IMR-90 (cell line): ENCODE results near the gene ROBO1. TPM values are rescaled to one million over a fixed set of nuclear protein-coding genes. Genes with fewer than 3 reads are reported as not detected.

Experiments used
- ATAC-seq: fragments of 200-7000 bp; cut with Tn5 transposase; 2 replicates; pipeline ENCODE4 v1.9.1; 2020; ENCODE audit warnings: low read depth, mild to moderate bottlenecking, moderate library complexity
- BruUV-seq: library from RNA; stranded (reverse); fragments of 400-500 nt; replicated peaks from 2 replicates; lab custom pipeline; 2021; lab: Mats Ljungman, UMichigan
- CTCF ChIA-PET: fragments of 300-600 bp; formaldehyde crosslinking; extraction: SDS; loops from one replicate; lab custom pipeline; 2021; ENCODE audit warnings: antibody characterized with exemption; lab: Yijun Ruan, JAX
- POLR2A ChIA-PET: fragments of 300-600 bp; sonication (Branson Sonifier 250); formaldehyde crosslinking; loops from one replicate; lab custom pipeline; 2022; ENCODE audit warnings: antibody characterized with exemption; ENCODE audit not compliant: unreplicated experiment; lab: Charles Lee
- DNase-seq: peaks from one replicate; pipeline ENCODE4 v3.0.0; 2013
- H2AFZ ChIP-seq: replicated peaks from 2 replicates; pipeline ENCODE3; 2013; ENCODE audit warnings: low read length, mild to moderate bottlenecking; ENCODE audit not compliant: poor library complexity
- H2AK5ac ChIP-seq: 2 replicates; pipeline ENCODE4 v1.6.1; 2013; ENCODE audit warnings: low read depth, low read length, inconsistent platforms
- H2AK9ac ChIP-seq: replicated peaks from 2 replicates; pipeline ENCODE3; 2013; ENCODE audit warnings: mild to moderate bottlenecking, low read depth, low read length, moderate library complexity; ENCODE audit not compliant: poor library complexity
- H2BK120ac ChIP-seq: 2 replicates; pipeline ENCODE4 v1.6.1; 2013; ENCODE audit warnings: low read depth, low read length, inconsistent platforms
- H2BK15ac ChIP-seq: 3 replicates; pipeline ENCODE4 v1.6.1; 2013; ENCODE audit warnings: low read depth, low read length, inconsistent platforms
- H2BK20ac ChIP-seq: 2 replicates; pipeline ENCODE4 v1.6.1; 2013; ENCODE audit warnings: low read depth, mild to moderate bottlenecking, inconsistent platforms, low read length, moderate library complexity
- H2BK5ac ChIP-seq: 2 replicates; pipeline ENCODE4 v1.6.1; 2013; ENCODE audit warnings: mild to moderate bottlenecking, low read depth, low read length, inconsistent platforms; ENCODE audit not compliant: poor library complexity, severe bottlenecking
- H3K14ac ChIP-seq: replicated peaks from 2 replicates; pipeline ENCODE4 v1.6.1; 2013; ENCODE audit warnings: low read depth, low read length, inconsistent platforms
- H3K18ac ChIP-seq: 2 replicates; pipeline ENCODE4 v1.6.1; 2013; ENCODE audit warnings: low read depth, low read length, control low read depth
- H3K23ac ChIP-seq: 2 replicates; pipeline ENCODE4 v1.6.1; 2013; ENCODE audit warnings: low read depth, low read length, inconsistent platforms
- H3K27ac ChIP-seq: 2 replicates; pipeline ENCODE4 v1.5.1; 2013; ENCODE audit warnings: mild to moderate bottlenecking, control low read depth, low read length; ENCODE audit not compliant: insufficient read depth
- H3K27me3 ChIP-seq: 2 replicates; pipeline ENCODE4 v1.6.1; 2013; ENCODE audit warnings: low read length; ENCODE audit not compliant: control insufficient read depth, insufficient read depth
- H3K36me3 ChIP-seq: 2 replicates; pipeline ENCODE4 v1.6.1; 2013; ENCODE audit warnings: low read length, mixed read lengths; ENCODE audit not compliant: control insufficient read depth, insufficient read depth
- H3K4ac ChIP-seq: 2 replicates; pipeline ENCODE4 v1.6.1; 2013; ENCODE audit warnings: low read depth, low read length, inconsistent platforms
- H3K4me1 ChIP-seq: 2 replicates; pipeline ENCODE4 v1.6.1; 2013; ENCODE audit warnings: low read length, mixed read lengths; ENCODE audit not compliant: control insufficient read depth, insufficient read depth
- H3K4me2 ChIP-seq: 2 replicates; pipeline ENCODE4 v1.6.1; 2013; ENCODE audit warnings: low read depth, mild to moderate bottlenecking, control low read depth, low read length, moderate library complexity
- H3K4me3 ChIP-seq: 2 replicates; pipeline ENCODE4 v1.5.1; 2013; ENCODE audit warnings: low read depth, mild to moderate bottlenecking, control low read depth, low read length, moderate library complexity; ENCODE audit not compliant: insufficient read depth
- H3K56ac ChIP-seq: 2 replicates; pipeline ENCODE4 v1.6.1; 2013; ENCODE audit warnings: low read length, inconsistent platforms; ENCODE audit not compliant: insufficient read depth; ENCODE audit errors: extremely low read depth
- H3K79me1 ChIP-seq, 2 experiments: 2 replicates each; pipeline ENCODE4 v1.6.1; 2013; ENCODE audit warnings: low read length in 2 of 2, inconsistent platforms in 1 of 2, low read depth in 1 of 2
- H3K9ac ChIP-seq: 2 replicates; pipeline ENCODE4 v1.6.1; 2013; ENCODE audit warnings: low read depth, low read length, control low read depth
- H3K9me1 ChIP-seq: 2 replicates; pipeline ENCODE4 v1.6.1; 2013; ENCODE audit warnings: low read length, inconsistent platforms; ENCODE audit not compliant: insufficient read depth
- H3K9me3 ChIP-seq: 2 replicates; pipeline ENCODE4 v1.6.1; 2013; ENCODE audit warnings: low read length; ENCODE audit not compliant: control insufficient read depth, insufficient read depth
- H4K20me1 ChIP-seq: 2 replicates; pipeline ENCODE4 v1.6.1; 2013; ENCODE audit warnings: low read length, inconsistent platforms; ENCODE audit not compliant: insufficient read depth
- H4K5ac ChIP-seq: 2 replicates; pipeline ENCODE4 v1.6.1; 2013; ENCODE audit warnings: mild to moderate bottlenecking, low read depth, low read length, control low read depth
- H4K8ac ChIP-seq, 2 experiments: 2 replicates each; pipeline ENCODE4 v1.6.1; 2013; ENCODE audit warnings: low read depth in 2 of 2, low read length in 2 of 2, control low read depth in 1 of 2, inconsistent platforms in 1 of 2
- H4K91ac ChIP-seq: 2 replicates; pipeline ENCODE4 v1.6.1; 2013; ENCODE audit warnings: low read depth, low read length, inconsistent platforms; ENCODE audit not compliant: insufficient read depth
- CEBPB ChIP-seq: IDR thresholded peaks from 2 replicates; pipeline ENCODE4 v1.6.1; 2012; ENCODE audit warnings: low read depth, low read length, improper control_type of control experiment
- CHD1 ChIP-seq: IDR thresholded peaks from 2 replicates; pipeline ENCODE4 v1.6.1; 2012; ENCODE audit warnings: low read depth, low read length, improper control_type of control experiment
- CTCF ChIP-seq: conservative IDR thresholded peaks from 2 replicates; pipeline ENCODE4 v1.5.1; 2012; ENCODE audit warnings: mild to moderate bottlenecking, low read depth, low read length, improper control_type of control experiment
- ELK1 ChIP-seq: fragments of 150-350 bp; IDR thresholded peaks from 2 replicates; pipeline ENCODE4 v1.6.1; 2016; ENCODE audit warnings: low read depth, mild to moderate bottlenecking, low read length, moderate library complexity, borderline replicate concordance
- FOS ChIP-seq: fragments of 150-350 bp; IDR thresholded peaks from 2 replicates; pipeline ENCODE4 v1.6.1; 2016; ENCODE audit warnings: low read depth, low read length
- MAFK ChIP-seq: IDR thresholded peaks from 2 replicates; pipeline ENCODE4 v1.6.1; 2012; ENCODE audit warnings: low read depth, low read length, improper control_type of control experiment
- MXI1 ChIP-seq: IDR thresholded peaks from 2 replicates; pipeline ENCODE4 v1.6.1; 2012; ENCODE audit warnings: low read depth, mild to moderate bottlenecking, low read length, moderate library complexity, borderline replicate concordance
- POLR2A ChIP-seq: IDR thresholded peaks from 2 replicates; pipeline ENCODE4 v1.6.1; 2012; ENCODE audit warnings: mild to moderate bottlenecking, low read depth, low read length
- RAD21 ChIP-seq: IDR thresholded peaks from 2 replicates; pipeline ENCODE4 v1.6.1; 2012; ENCODE audit warnings: low read length, improper control_type of control experiment
- RCOR1 ChIP-seq: IDR thresholded peaks from 2 replicates; pipeline ENCODE4 v1.6.1; 2012; ENCODE audit warnings: mild to moderate bottlenecking, low read length, improper control_type of control experiment; ENCODE audit not compliant: insufficient replicate concordance
- RFX5 ChIP-seq: IDR thresholded peaks from 2 replicates; pipeline ENCODE4 v1.8.0; 2012; ENCODE audit warnings: low read depth, mild to moderate bottlenecking, low read length, moderate library complexity
- SMC3 ChIP-seq: fragments of 150-350 bp; IDR thresholded peaks from 2 replicates; pipeline ENCODE4 v1.6.1; 2016; ENCODE audit warnings: low read depth, mild to moderate bottlenecking, antibody characterized with exemption, low read length, moderate library complexity
- USF2 ChIP-seq: fragments of 150-350 bp; IDR thresholded peaks from 2 replicates; pipeline ENCODE4 v1.6.1; 2017; ENCODE audit warnings: mild to moderate bottlenecking, antibody characterized with exemption, low read length, low read depth
- WGBS, 2 experiments: methylation state at CpG; one replicate each; pipeline versions ENCODE4 v1.1.5 to v1.1.7; 2013; ENCODE audit warnings: missing lambda C conversion rate in 2 of 2; ENCODE audit not compliant: insufficient read length in 1 of 2; ENCODE audit errors: extremely low coverage in 2 of 2; 5-methylcytosine and 5-hydroxymethylcytosine counted together
- dilution Hi-C: fragments of 300-500 bp; cut with HindIII; formaldehyde crosslinking; loops from one replicate; pipeline ENCODE4 v1.14.3; 2018; ENCODE audit warnings: low sequenced_read_pairs; ENCODE audit not compliant: unreplicated experiment
- in situ Hi-C: fragments of 300-500 bp; cut with MboI; formaldehyde crosslinking; loops from 3 replicates; pipeline ENCODE4 v1.14.3; 2019; ENCODE audit warnings: low sequenced_read_pairs, inconsistent platforms, mixed read lengths
- intact Hi-C: fragments of 100-400 bp; cut with micrococcal nuclease; formaldehyde crosslinking; loops from 2 replicates; pipeline ENCODE4 v1.10.0; 2022
- polyA plus RNA-seq, 3 experiments: library from polyadenylated mRNA; depleted of rRNA; stranded (reverse); fragments of >200 nt; gene quantifications; 2 replicates each; pipeline ENCODE4 v1.2.3, GENCODE V29; 2012; ENCODE audit warnings: low replicate concordance in 1 of 3
- total RNA-seq: library from RNA; depleted of rRNA; stranded (reverse); fragments of >200 nt; gene quantifications from 2 replicates; pipeline ENCODE4 v1.2.3, GENCODE V29; 2012

ROBO1 gene
- total and polyA plus RNA-seq, 2 of the 4 experiments (the other 2 are of a cell fraction): 24.1 to 53.9 TPM

- no peaks in the 10 kb centered on the region for H4K20me1 ChIP-seq
- H3K9me3 ChIP-seq: no peaks in the 10 kb centered on the region
- no peak for TF ChIP-seq RCOR1
- TF ChIP-seq SMC3: no peak
- no peak for TF ChIP-seq ELK1
- no peak for TF ChIP-seq RFX5
- TF ChIP-seq POLR2A: no peak
- no peak for TF ChIP-seq USF2
- TF ChIP-seq FOS: no peak
- no peak for TF ChIP-seq CEBPB
- no peak for TF ChIP-seq CHD1
- TF ChIP-seq RAD21: no peak
- TF ChIP-seq MAFK: no peak
- no peak for TF ChIP-seq MXI1
- TF ChIP-seq CTCF: no peak
- no peak overlapping the region for H2BK15ac ChIP-seq
- BruUV-seq: no TSS peak
- intact Hi-C loops: no loop called here
- H2BK20ac ChIP-seq: no peak overlapping the region
- POLR2A ChIA-PET: no interaction called here
- ATAC-seq (no peak), DNase-seq (no peak)
- no peak overlapping the region for H3K4me2 ChIP-seq
- no peak overlapping the region for H2BK5ac ChIP-seq
- CTCF ChIA-PET: no interaction called here
- no peak overlapping the region for H3K4ac ChIP-seq
- no peak overlapping the region for H3K56ac ChIP-seq
- no peak overlapping the region for H2AK9ac ChIP-seq
- no peak overlapping the region for H3K14ac ChIP-seq
- no peaks in the 10 kb centered on the region for H3K4me1 ChIP-seq
- no peak overlapping the region for H3K27ac ChIP-seq
- no CpG with 5 or more reads among the region's 4 CpGs for WGBS, 2 experiments
- no peak overlapping the region for H4K8ac ChIP-seq
- H3K36me3 ChIP-seq: no peaks in the 10 kb centered on the region
- no peaks in the 10 kb centered on the region for H3K9me1 ChIP-seq
- H4K91ac ChIP-seq: no peak overlapping the region
- H2BK120ac ChIP-seq: no peak overlapping the region
- dilution Hi-C loops: no loop called here
- no peak overlapping the region for H2AK5ac ChIP-seq
- no peak overlapping the region for H2AFZ ChIP-seq
- H3K4me3 ChIP-seq: no peak overlapping the region
- H3K27me3 ChIP-seq: no peaks in the 10 kb centered on the region; the same call in 1 of the 2 replicates
- H3K18ac ChIP-seq: no peak overlapping the region
- H3K23ac ChIP-seq: no peak overlapping the region
- no peak overlapping the region for H3K9ac ChIP-seq
- no peak overlapping the region for H4K5ac ChIP-seq
- in situ Hi-C loops: no loop called here
- no peaks in the 10 kb centered on the region for H3K79me1 ChIP-seq
These were observed 552.5 kb downstream of the ROBO1 start for GRCh38 chr3:79215286-79215685.
